HepG2 (cell line): Measurements from ENCODE around the gene RIPOR3. TPM values are rescaled to one million over a fixed set of nuclear protein-coding genes. Genes with fewer than 3 reads are reported as not detected.

Experiments used
- FLYWCH1 ChIP-seq: sonication (generic); formaldehyde crosslinking; IDR thresholded peaks from 2 replicates; pipeline ENCODE4 v1.8.1; 2023; ENCODE audit warnings: mild to moderate bottlenecking, missing genetic modification reagents
- FOXC1 ChIP-seq: sonication (generic); formaldehyde crosslinking; IDR thresholded peaks from 2 replicates; pipeline ENCODE4 v1.8.0; 2022; ENCODE audit warnings: mild to moderate bottlenecking, missing genetic modification reagents, borderline replicate concordance
- GATAD2A ChIP-seq: IDR thresholded peaks from 2 replicates; pipeline ENCODE4 v1.6.1; 2016
- HIVEP1 ChIP-seq: sonication (generic); formaldehyde crosslinking; IDR thresholded peaks from 2 replicates; pipeline ENCODE4 v1.4.0; 2020; ENCODE audit warnings: mild to moderate bottlenecking, missing genetic modification reagents
- HNF4G ChIP-seq, 2 experiments: sonication (generic) in 1 of 2; formaldehyde crosslinking in 1 of 2; IDR thresholded peaks; 2 replicates each; pipeline versions ENCODE4 v1.4.0 to v1.6.1; 2011 to 2020; ENCODE audit warnings: borderline replicate concordance in 2 of 2, low read depth in 2 of 2, mild to moderate bottlenecking in 2 of 2, low read length in 1 of 2, missing genetic modification reagents in 1 of 2, moderate library complexity in 1 of 2
- PHF20 ChIP-seq: sonication (generic); formaldehyde crosslinking; IDR thresholded peaks from 2 replicates; pipeline ENCODE4 v1.5.0; 2020; ENCODE audit warnings: mild to moderate bottlenecking, missing genetic modification reagents
- POLR2A ChIP-seq, 2 experiments: IDR thresholded peaks; 2 replicates each; pipeline ENCODE4 v1.6.1; 2011; ENCODE audit warnings: low read depth in 2 of 2, low read length in 2 of 2, mild to moderate bottlenecking in 1 of 2, moderate library complexity in 1 of 2; ENCODE audit not compliant: insufficient read depth in 1 of 2
- RXRA ChIP-seq: sonication (generic); formaldehyde crosslinking; IDR thresholded peaks from 2 replicates; pipeline ENCODE4 v1.5.1; 2020; ENCODE audit warnings: missing genetic modification reagents
- SMC3 ChIP-seq: IDR thresholded peaks from 2 replicates; pipeline ENCODE4 v1.6.1; 2011; ENCODE audit warnings: low read length, improper control_type of control experiment
- SNAPC4 ChIP-seq: sonication (generic); formaldehyde crosslinking; IDR thresholded peaks from 2 replicates; pipeline ENCODE4 v1.4.0; 2020; ENCODE audit warnings: mild to moderate bottlenecking, missing genetic modification reagents
- SRF ChIP-seq: IDR thresholded peaks from 2 replicates; pipeline ENCODE4 v1.6.1; 2011; ENCODE audit warnings: mild to moderate bottlenecking, low read depth, low read length, moderate library complexity
- SRSF1 ChIP-seq: fragments of 200-400 bp; formaldehyde crosslinking; optimal IDR thresholded peaks from 2 replicates; pipeline ENCODE3; 2017; ENCODE audit warnings: mild to moderate bottlenecking, low read depth, low read length, moderate library complexity
- TGIF2 ChIP-seq: IDR thresholded peaks from 2 replicates; pipeline ENCODE4 v1.6.1; 2016; ENCODE audit warnings: control low read depth, missing compliant biosample characterization
- ZFP36L1 ChIP-seq: sonication (generic); formaldehyde crosslinking; IDR thresholded peaks from 2 replicates; pipeline ENCODE4 v1.8.0; 2022; ENCODE audit warnings: mild to moderate bottlenecking, missing genetic modification reagents, moderate library complexity
- ZNF207 ChIP-seq: fragments of 450-650 bp; IDR thresholded peaks from 2 replicates; pipeline ENCODE4 v1.6.1; 2016; ENCODE audit warnings: antibody characterized with exemption, borderline replicate concordance
- ZNF232 ChIP-seq: sonication (generic); formaldehyde crosslinking; IDR thresholded peaks from 2 replicates; pipeline ENCODE4 v1.4.0; 2020; ENCODE audit warnings: missing genetic modification reagents, borderline replicate concordance
- ZNF280D ChIP-seq: sonication (generic); formaldehyde crosslinking; IDR thresholded peaks from 2 replicates; pipeline ENCODE4 v1.5.1; 2020; ENCODE audit warnings: mild to moderate bottlenecking, missing genetic modification reagents
- ZNF292 ChIP-seq: sonication (generic); formaldehyde crosslinking; IDR thresholded peaks from 2 replicates; pipeline ENCODE4 v1.8.1; 2022; ENCODE audit warnings: mild to moderate bottlenecking, low read depth, missing genetic modification reagents, borderline replicate concordance
- ZNF335 ChIP-seq: sonication (generic); formaldehyde crosslinking; IDR thresholded peaks from 2 replicates; pipeline ENCODE4 v1.4.0; 2020; ENCODE audit warnings: missing genetic modification reagents
- ZNF546 ChIP-seq: sonication (generic); formaldehyde crosslinking; conservative IDR thresholded peaks from 2 replicates; pipeline ENCODE4 v1.8.1; 2023; ENCODE audit warnings: mild to moderate bottlenecking, missing genetic modification reagents
- ZNF576 ChIP-seq: sonication (generic); formaldehyde crosslinking; IDR thresholded peaks from 2 replicates; pipeline ENCODE4 v1.4.0; 2020; ENCODE audit warnings: mild to moderate bottlenecking, missing genetic modification reagents
- ZNF607 ChIP-seq: sonication (generic); formaldehyde crosslinking; IDR thresholded peaks from 2 replicates; pipeline ENCODE4 v1.5.1; 2020; ENCODE audit warnings: missing genetic modification reagents, mild to moderate bottlenecking, borderline replicate concordance
- ZNF737 ChIP-seq: sonication (generic); formaldehyde crosslinking; IDR thresholded peaks from 2 replicates; pipeline ENCODE4 v1.5.0; 2020; ENCODE audit warnings: missing genetic modification reagents, mild to moderate bottlenecking, borderline replicate concordance
- polyA plus RNA-seq, 8 experiments: library from polyadenylated mRNA; depleted of rRNA in 3 of 8; stranded (reverse) in 7 of 8; unstranded in 1 of 8; fragments of >200 nt; fragmentation: Illumina TruSeq in 4 of 8; extraction: Trizol in 4 of 8; gene quantifications; 2 replicates each; pipeline versions ENCODE4 v1.2.1 to v1.2.3, GENCODE V29; 2011 to 2016; ENCODE audit warnings: low read depth in 4 of 8, missing spikeins in 1 of 8, mixed read lengths in 1 of 8; ENCODE audit not compliant: insufficient read depth in 1 of 8
- total RNA-seq, 5 experiments: library from RNA; depleted of rRNA; stranded (reverse); fragments of >200 nt; fragmentation: Illumina TruSeq; extraction: Trizol; gene quantifications; 2 replicates each; pipeline ENCODE4 v1.2.3, GENCODE V29; 2016; ENCODE audit warnings: low read depth in 1 of 5

The RIPOR3 gene
- total and polyA plus RNA-seq, 2 of the 13 experiments (the other 11 are each of a cell fraction or from before 2014, with no cell fraction given) = 0.18 TPM; not detected in 1

- TF ChIP-seq HIVEP1 (CRISPR knock-in tag) (0 out of 2 replicates have a peak, but pooled peaks have one; percentile 40), HNF4G (IDR thresholded peaks at IDR 0.05; ENCODE audit: borderline replicate concordance, low read depth, low read length) (no peak), HNF4G (CRISPR knock-in tag; IDR thresholded peaks at IDR 0.05; ENCODE audit: borderline replicate concordance, low read depth) (no peak), GATAD2A (CRISPR knock-in tag) (peak; percentile 43; the same call in 1 of the 2 replicates), TGIF2 (CRISPR knock-in tag) (no peak), POLR2A (IDR thresholded peaks at IDR 0.05; ENCODE audit: insufficient read depth in 1 of 2, low read depth in 2 of 2, low read length in 2 of 2) (no peak), ZNF737 (no peak), ZNF207 (no peak), RXRA (CRISPR knock-in tag) (peak; percentile 35; the same call in 1 of the 2 replicates), SNAPC4 (CRISPR knock-in tag) (no peak), FLYWCH1 (CRISPR knock-in tag) (no peak), FOXC1 (no peak), ZNF232 (CRISPR knock-in tag) (no peak; the same call in 1 of the 2 replicates), ZNF607 (peak; percentile 73; the same call in 1 of the 2 replicates), SRSF1 (no peak), ZNF335 (CRISPR knock-in tag) (0 out of 2 replicates have a peak, but pooled peaks have one; percentile 42), PHF20 (CRISPR knock-in tag) (no peak), SRF (peak; percentile 20; the same call in 1 of the 2 replicates), ZNF280D (CRISPR knock-in tag) (no peak), ZNF576 (CRISPR knock-in tag) (no peak), ZFP36L1 (CRISPR knock-in tag) (no peak), ZNF292 (CRISPR knock-in tag) (no peak), SMC3 (peak; percentile 49; the same call in 1 of the 2 replicates), ZNF546 (no peak)
Measured at GRCh38 chr20:50588034-50588736, 103.2 kb downstream of the RIPOR3 start (continued).
